ENCODE measurements around the gene MCAM.

Gene MCAM

DNA sequence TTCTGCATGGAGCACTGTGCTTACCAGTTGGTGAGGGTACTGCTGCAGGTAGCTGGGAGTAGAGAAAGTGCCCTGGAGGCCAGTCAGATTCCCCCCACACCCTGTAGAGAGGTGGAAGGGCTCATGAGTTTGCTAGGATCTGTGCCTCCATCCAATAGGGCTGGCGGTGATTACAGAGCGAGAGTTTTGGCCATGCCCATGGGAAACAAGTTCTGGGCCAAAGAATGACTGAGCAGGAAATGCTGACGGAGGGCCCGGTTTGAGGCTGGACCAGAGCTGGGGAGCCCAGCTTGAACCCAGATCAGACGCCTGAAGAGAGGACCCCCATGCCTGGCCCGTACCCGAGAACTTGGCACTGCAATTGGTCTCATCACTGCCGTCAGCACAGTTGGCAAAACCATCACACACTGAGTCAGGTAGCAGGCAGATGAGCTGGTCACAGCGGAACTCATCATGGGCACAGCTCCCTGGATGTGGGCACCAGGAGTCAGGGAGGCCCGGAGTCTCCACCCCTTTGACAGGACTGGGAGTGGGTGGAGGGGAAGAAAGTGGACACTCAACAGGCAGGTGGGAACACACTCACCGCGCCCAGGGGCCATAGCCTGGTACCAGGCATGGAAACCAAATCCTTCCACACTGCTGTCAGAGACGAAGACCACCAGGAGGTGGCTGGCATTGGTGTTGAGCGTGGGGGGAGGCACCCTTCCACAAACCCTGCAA, 27.5 kb upstream of the MCAM start:
- no peak for DNase-seq

DNA sequence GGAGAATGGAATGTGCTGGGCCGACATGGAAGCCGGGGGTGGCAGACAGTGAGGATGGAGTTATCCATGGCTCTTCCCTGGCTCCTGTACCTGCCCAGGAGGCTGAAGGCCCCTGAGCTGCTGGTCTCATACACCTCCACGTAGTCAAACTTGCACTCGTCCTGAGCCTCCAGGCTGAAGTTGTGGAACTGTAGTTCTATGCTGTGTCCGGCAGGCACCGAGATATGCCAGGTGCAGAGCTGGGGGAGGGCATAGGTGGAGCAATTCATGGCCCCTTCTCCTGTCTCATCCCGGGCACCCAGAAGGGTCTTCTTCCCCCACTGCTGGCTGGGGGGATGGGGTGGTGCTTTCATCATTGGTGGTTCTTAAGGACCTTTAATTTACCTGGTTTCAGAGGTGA, 26.8 kb upstream of the MCAM start:
- DNase-seq = no peak

DNA sequence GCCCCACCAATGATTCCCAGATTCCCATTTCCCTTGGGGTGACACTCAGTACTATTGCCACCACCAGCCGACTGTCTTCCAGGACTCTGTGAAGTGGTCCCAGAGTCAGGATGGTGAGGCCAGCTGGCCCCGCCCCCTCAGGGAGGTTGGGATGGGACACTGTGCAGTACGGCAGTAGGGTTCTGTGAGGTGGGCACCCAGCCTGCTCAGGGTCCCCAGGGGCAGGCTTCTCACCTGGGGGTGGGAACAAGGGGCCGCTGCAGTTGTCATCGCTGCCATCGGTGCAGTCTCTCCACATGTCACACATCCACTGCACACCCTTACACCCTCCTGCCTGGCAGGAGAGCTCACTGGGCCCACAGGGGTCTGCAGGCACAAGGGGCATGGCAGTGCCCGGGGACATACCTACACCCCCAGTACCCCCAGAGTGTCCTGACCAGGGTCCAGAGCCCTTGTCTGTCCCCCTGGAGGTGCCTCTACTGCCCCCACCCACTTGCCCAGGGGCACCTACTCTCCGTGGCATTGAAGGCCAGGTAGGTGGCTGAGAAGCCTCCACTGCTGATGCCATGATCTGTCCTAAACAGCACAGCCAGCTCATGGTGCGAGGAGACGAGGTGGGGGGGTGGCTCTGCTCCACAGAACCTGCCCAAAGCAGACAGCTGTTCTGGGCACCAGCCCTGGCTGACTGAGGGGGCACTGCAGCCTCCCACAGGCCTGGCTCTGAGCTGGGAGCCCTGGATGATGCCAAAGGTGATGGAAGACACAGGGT, 25.6 kb upstream of the MCAM start:
- DNase-seq = no peak

DNA sequence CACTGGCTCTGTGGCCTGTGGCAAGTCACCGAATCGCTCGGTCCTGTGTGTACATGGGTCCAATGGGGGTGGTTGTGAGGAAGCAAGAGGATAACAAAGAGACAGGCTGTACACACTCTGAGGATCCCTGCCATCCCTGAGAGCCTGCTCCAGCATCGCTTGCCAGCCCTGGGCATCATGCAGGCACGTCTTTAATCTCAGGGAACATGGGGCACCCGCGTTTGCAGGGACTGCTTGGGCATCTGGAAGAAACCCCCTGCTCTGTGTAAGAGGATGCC, 25.0 kb upstream of the MCAM start:
- DNase-seq = no peak

DNA sequence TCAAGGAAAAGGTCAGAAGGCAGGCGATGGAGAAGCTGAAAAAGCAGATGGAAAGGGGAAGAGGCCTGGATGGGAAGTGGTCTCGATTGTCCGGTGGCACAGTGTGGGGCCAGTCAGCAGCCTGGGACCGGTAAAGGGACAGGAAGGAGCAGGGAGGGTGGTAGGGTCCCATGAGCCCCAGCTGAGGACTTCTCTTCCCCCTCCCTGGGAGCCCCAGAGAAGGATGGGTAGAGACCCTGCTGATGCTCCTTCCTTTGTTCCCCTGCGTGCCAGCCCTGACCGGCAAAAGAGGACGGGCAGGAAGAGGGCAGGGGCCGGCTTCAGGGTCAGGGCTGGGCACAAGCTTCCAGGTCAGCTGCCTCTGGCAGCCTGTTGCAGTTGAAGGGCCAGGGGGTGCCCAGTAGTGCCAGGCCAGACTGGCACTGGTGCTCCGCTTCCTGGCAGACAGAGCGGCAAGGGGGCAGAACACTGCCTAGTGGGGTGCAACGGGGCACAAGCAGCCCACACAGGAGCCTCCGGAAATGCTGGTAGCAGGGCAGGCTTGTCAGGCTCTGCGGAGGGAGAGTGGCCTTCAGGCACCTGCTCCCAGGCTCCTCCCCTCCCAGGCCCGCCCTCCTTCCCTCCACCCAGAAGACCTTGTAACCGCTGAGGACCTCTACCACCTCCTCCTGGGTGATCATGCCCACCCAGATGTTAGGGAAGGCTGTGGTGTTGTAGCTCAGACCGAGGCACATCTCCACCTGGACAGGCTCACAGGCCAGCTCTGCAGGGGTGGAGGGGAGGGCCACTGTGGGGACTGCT, 24.5 kb upstream of the MCAM start:
- DNase-seq = no peak

GRCh38 chr11:119340335-119341221, 23.6 kb upstream of the MCAM start, which contains the start of gene C1QTNF5:
Gene C1QTNF5 (minus strand): TSS chr11:119340883. CDS start chr11:119340397, 486 bp downstream.
- DNase-seq = no peak

DNA sequence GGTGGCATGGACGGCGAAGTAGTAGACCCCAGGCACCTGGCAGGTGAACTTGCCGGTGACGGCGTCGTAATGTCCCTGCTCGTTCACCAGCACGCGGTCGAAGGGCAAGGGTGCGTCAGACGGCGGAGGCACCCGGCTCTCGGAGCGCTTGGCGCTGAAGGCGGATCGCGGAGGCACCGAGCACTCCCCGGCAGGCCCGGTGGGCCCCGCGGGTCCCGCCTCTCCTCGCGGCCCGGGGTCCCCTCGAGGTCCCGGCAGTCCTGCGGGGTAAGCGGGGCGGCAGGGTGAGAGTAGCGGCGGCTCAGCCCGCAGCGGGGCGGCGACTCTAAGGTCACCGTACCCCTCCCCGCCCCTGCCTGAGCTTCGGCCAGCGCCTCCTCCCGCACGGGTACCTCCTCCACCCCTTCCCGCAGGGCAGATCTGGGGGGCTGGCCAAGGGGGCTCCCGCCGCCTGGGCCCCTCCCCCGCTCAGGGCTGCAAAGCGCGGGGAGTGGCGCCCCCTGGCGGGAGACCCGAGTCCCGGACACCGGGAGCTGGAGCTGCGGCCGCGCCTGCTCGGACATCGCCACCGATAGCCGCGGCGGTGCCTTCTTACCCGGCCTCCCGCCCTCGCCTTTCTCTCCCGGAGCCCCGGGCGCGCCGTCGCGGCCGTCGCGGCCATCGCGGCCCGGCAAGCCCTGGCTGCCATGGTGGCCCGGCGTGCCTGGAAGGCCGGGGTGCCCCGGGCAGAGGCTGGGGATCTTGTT, 22.8 kb upstream of the MCAM start:
- peak in 1 of 2 experiments; percentile 30 for DNase-seq

DNA sequence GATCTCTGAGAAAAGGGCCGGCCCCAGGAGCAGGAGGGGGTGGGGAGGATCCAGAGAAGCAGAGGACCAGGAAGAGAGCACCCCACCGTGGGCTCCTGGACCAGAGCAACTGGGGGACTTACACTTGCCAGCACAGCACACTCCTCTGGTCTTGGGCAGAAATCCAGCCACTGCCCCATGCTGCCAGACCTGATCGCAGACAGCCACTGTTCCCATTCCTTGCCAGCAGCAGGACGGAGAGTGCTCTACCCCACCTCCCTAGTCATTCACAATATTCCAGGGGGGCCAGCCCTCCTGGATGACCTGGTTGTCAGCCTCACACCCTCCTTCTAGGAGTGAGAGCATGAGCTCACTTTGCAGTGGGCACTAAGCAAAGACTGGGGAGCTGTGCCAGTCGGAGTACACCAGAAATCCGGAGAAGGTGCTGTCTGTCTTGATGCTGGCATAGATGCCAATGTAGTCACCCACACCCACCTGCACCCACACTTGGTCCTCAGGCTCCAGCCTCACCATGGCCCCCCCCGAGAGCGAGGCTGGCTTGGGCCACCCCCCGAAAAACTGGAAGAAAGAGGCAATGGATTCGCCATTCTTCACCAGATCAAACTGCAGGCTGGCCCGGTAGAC, 22.1 kb upstream of the MCAM start:
- DNase-seq = no peak

DNA sequence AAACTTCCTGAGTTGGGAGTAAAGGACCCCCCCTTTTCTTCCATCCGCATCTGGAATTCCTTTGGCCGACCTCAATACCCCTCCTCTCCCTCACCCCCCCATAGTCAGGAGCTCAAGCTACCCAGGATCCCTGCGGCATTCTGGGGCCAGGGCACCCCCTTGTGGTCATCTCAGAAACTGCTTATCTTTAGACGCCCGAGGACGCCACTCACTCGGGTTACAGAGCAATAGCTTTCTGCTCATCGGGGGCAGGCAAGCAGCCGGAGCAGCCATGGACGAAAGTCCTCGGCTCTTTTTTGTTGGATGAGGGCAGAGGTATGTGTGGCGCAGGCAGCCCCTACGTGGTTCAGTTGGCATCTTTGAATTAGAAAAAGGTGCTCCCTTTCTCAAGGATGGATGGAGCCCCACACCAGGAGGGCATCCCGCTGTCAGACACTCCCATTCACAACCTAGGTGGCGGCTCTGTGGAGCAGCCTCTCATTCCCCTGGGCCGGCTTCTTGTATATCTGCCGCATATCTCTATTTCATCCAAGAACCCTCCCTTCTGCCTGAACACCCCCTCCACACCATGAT, 21.5 kb upstream of the MCAM start:
- peak in 1 of 2 experiments; percentile 73 for DNase-seq

- DNase-seq = no peak
Observed at GRCh38 chr11:119337581-119338317, 20.8 kb upstream of the MCAM start.

DNA sequence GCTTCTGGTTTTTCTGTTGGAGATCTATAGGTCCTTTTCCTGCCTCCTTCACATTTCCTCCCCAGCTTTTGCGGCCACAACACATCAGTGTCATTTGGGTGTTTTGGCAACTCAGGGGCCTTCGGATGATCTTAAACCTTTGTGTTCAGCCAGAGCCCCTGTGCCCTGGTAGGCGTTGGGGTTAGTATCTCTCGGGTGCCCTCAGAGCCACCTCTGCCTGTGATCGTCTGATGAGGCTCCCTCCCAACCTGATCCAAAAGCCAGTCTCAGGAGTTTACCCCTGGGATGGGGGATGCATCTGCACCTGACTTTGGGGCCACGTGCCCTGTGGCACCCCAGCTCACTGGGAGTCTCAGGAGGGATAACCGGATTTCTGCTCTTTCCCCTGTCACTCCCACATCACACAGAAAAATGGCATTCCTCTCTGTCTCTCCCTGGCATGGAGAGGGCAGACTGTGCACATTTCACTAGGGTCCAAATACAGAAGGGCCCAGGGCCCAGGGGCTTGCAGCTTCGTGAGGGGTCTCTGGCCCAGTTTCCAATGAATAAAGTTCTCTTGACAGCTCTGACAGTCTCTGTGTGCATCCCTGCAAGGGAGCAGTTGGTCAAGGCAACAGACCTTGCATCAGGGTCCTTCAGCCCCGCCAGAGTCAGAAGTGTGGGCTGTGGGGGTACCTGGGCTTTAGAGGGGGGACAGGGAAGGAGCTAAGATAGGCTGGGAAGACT, 20.0 kb upstream of the MCAM start:
- DNase-seq = no peak

DNA sequence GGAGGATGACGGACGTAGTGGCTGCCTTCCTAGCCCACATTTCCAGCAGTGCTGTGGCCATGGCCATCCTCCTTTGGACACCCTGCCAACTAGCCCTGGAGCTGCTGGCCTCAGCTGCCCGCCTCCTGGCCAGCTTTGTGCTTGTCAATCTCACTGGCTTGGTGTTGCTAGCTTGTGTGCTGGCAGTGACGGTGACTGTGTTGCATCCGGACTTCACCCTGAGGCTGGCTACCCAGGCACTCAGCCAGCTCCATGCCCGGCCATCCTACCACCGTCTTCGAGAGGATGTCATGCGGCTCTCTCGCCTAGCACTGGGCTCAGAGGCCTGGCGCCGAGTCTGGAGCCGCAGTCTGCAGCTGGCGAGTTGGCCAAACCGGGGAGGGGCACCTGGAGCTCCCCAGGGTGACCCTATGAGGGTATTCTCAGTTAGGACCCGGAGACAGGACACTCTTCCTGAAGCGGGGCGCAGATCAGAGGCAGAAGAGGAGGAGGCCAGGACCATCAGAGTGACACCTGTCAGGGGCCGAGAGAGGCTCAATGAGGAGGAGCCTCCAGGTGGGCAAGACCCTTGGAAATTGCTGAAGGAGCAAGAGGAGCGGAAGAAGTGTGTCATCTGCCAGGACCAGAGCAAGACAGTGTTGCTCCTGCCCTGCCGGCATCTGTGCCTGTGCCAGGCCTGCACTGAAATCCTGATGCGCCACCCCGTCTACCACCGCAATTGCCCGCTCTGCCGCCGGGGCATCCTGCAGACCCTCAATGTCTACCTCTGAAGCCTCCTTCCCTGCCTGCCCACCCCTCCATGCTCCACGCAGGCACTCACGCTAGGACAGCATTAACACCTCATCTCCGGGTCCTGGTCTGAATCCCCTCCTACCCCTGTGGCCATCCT, 19.0 kb upstream of the MCAM start:
- DNase-seq = no peak

DNA sequence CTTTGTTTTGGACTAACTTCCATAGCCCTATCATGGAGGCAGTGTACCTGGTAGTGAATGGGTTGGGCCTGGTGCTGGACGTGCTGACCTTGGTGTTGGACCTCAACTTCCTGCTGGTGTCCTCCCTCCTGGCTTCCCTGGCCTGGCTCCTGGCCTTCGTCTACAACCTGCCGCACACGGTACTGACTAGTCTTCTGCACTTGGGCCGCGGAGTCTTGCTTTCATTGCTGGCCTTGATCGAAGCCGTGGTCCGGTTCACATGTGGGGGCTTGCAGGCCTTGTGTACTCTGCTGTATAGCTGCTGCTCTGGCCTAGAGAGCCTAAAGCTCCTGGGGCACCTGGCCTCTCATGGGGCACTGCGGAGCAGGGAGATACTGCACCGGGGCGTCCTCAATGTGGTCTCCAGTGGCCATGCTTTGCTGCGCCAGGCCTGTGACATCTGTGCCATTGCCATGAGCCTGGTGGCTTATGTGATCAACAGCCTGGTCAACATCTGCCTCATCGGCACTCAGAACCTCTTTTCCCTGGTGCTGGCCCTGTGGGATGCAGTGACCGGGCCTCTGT, 18.2 kb upstream of the MCAM start:
- DNase-seq = no peak

- DNase-seq = peak; percentile 96 to 97
Observed at GRCh38 chr11:119334174-119334930, 17.4 kb upstream of the MCAM start, which contains the start of gene RNF26. Gene RNF26 (plus strand): TSS chr11:119334527. CDS start chr11:119335123, 596 bp downstream.

- DNase-seq = no peak
Observed at GRCh38 chr11:119332111-119332765, 15.3 kb upstream of the MCAM start.

DNA sequence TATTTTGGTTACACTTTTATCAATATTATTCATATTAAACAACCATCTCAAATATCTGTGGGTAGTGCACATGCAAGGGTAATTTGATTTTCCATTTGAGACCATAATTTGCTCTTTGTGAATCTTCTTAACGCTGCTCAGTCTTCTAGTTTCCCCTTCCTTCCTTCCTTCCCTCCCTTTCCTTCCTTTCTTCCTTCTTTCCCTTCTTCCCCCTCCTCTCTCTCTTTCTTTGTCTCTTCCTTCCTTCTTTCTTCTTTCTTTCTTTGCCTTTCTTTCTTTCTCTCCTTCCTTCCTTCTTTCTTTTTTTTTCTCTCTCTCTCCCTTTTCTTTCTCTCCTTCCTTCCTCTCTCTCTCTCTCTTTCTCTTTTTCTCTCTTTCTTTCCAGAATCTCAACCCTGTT, 13.3 kb upstream of the MCAM start:
- no peak for DNase-seq

DNA sequence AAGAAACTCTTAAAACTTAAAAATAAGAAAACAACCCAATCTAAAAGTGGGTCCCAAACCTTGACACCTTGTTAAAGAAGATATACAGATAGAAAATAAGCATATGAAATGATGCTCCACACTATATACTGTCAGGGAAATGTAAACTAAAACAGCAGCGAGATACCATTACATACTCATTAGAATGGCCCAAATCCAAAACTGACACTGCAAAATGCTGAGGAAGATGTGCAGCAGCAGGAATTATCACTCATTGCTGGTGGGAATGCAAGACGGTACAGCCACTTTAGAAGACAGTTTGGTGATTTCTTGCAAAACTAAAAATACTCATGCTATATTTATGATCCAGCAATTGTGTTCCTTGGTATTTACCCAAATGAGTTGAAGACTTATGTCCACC, 12.4 kb upstream of the MCAM start:
- no peak for DNase-seq

Data from SW 1271 (cell line).